IMR-90 (cell line): ENCODE measurements around the gene MYL4. TPM values are rescaled to one million over a fixed set of nuclear protein-coding genes. Genes with fewer than 3 reads are reported as not detected.
"Not testable (repeated sequence)": the region's sequence is repeated elsewhere in the genome, so short reads cannot be mapped to it uniquely, and the experiment has no call there.

Experiments
- ATAC-seq: fragments of 200-7000 bp; cut with Tn5 transposase; 2 replicates; pipeline ENCODE4 v1.9.1; 2020; ENCODE audit warnings: low read depth, mild to moderate bottlenecking, moderate library complexity
- BruUV-seq: library from RNA; stranded (reverse); fragments of 400-500 nt; replicated peaks from 2 replicates; lab custom pipeline; 2021; lab: Mats Ljungman, UMichigan
- CTCF ChIA-PET: fragments of 300-600 bp; formaldehyde crosslinking; extraction: SDS; loops from one replicate; lab custom pipeline; 2021; ENCODE audit warnings: antibody characterized with exemption; lab: Yijun Ruan, JAX
- POLR2A ChIA-PET: fragments of 300-600 bp; sonication (Branson Sonifier 250); formaldehyde crosslinking; loops from one replicate; lab custom pipeline; 2022; ENCODE audit warnings: antibody characterized with exemption; ENCODE audit not compliant: unreplicated experiment; lab: Charles Lee
- DNase-seq: peaks from one replicate; pipeline ENCODE4 v3.0.0; 2013
- H2AFZ ChIP-seq: replicated peaks from 2 replicates; pipeline ENCODE3; 2013; ENCODE audit warnings: low read length, mild to moderate bottlenecking; ENCODE audit not compliant: poor library complexity
- H2AK5ac ChIP-seq: 2 replicates; pipeline ENCODE4 v1.6.1; 2013; ENCODE audit warnings: low read depth, low read length, inconsistent platforms
- H2AK9ac ChIP-seq: replicated peaks from 2 replicates; pipeline ENCODE3; 2013; ENCODE audit warnings: mild to moderate bottlenecking, low read depth, low read length, moderate library complexity; ENCODE audit not compliant: poor library complexity
- H2BK120ac ChIP-seq: 2 replicates; pipeline ENCODE4 v1.6.1; 2013; ENCODE audit warnings: low read depth, low read length, inconsistent platforms
- H2BK15ac ChIP-seq: 3 replicates; pipeline ENCODE4 v1.6.1; 2013; ENCODE audit warnings: low read depth, low read length, inconsistent platforms
- H2BK20ac ChIP-seq: 2 replicates; pipeline ENCODE4 v1.6.1; 2013; ENCODE audit warnings: low read depth, mild to moderate bottlenecking, inconsistent platforms, low read length, moderate library complexity
- H2BK5ac ChIP-seq: 2 replicates; pipeline ENCODE4 v1.6.1; 2013; ENCODE audit warnings: mild to moderate bottlenecking, low read depth, low read length, inconsistent platforms; ENCODE audit not compliant: poor library complexity, severe bottlenecking
- H3K14ac ChIP-seq: replicated peaks from 2 replicates; pipeline ENCODE4 v1.6.1; 2013; ENCODE audit warnings: low read depth, low read length, inconsistent platforms
- H3K18ac ChIP-seq: 2 replicates; pipeline ENCODE4 v1.6.1; 2013; ENCODE audit warnings: low read depth, low read length, control low read depth
- H3K23ac ChIP-seq: 2 replicates; pipeline ENCODE4 v1.6.1; 2013; ENCODE audit warnings: low read depth, low read length, inconsistent platforms
- H3K27ac ChIP-seq: 2 replicates; pipeline ENCODE4 v1.5.1; 2013; ENCODE audit warnings: mild to moderate bottlenecking, control low read depth, low read length; ENCODE audit not compliant: insufficient read depth
- H3K27me3 ChIP-seq: 2 replicates; pipeline ENCODE4 v1.6.1; 2013; ENCODE audit warnings: low read length; ENCODE audit not compliant: control insufficient read depth, insufficient read depth
- H3K36me3 ChIP-seq: 2 replicates; pipeline ENCODE4 v1.6.1; 2013; ENCODE audit warnings: low read length, mixed read lengths; ENCODE audit not compliant: control insufficient read depth, insufficient read depth
- H3K4ac ChIP-seq: 2 replicates; pipeline ENCODE4 v1.6.1; 2013; ENCODE audit warnings: low read depth, low read length, inconsistent platforms
- H3K4me1 ChIP-seq: 2 replicates; pipeline ENCODE4 v1.6.1; 2013; ENCODE audit warnings: low read length, mixed read lengths; ENCODE audit not compliant: control insufficient read depth, insufficient read depth
- H3K4me2 ChIP-seq: 2 replicates; pipeline ENCODE4 v1.6.1; 2013; ENCODE audit warnings: low read depth, mild to moderate bottlenecking, control low read depth, low read length, moderate library complexity
- H3K4me3 ChIP-seq: 2 replicates; pipeline ENCODE4 v1.5.1; 2013; ENCODE audit warnings: low read depth, mild to moderate bottlenecking, control low read depth, low read length, moderate library complexity; ENCODE audit not compliant: insufficient read depth
- H3K56ac ChIP-seq: 2 replicates; pipeline ENCODE4 v1.6.1; 2013; ENCODE audit warnings: low read length, inconsistent platforms; ENCODE audit not compliant: insufficient read depth; ENCODE audit errors: extremely low read depth
- H3K79me1 ChIP-seq, 2 experiments: 2 replicates each; pipeline ENCODE4 v1.6.1; 2013; ENCODE audit warnings: low read length in 2 of 2, inconsistent platforms in 1 of 2, low read depth in 1 of 2
- H3K9ac ChIP-seq: 2 replicates; pipeline ENCODE4 v1.6.1; 2013; ENCODE audit warnings: low read depth, low read length, control low read depth
- H3K9me1 ChIP-seq: 2 replicates; pipeline ENCODE4 v1.6.1; 2013; ENCODE audit warnings: low read length, inconsistent platforms; ENCODE audit not compliant: insufficient read depth
- H3K9me3 ChIP-seq: 2 replicates; pipeline ENCODE4 v1.6.1; 2013; ENCODE audit warnings: low read length; ENCODE audit not compliant: control insufficient read depth, insufficient read depth
- H4K20me1 ChIP-seq: 2 replicates; pipeline ENCODE4 v1.6.1; 2013; ENCODE audit warnings: low read length, inconsistent platforms; ENCODE audit not compliant: insufficient read depth
- H4K5ac ChIP-seq: 2 replicates; pipeline ENCODE4 v1.6.1; 2013; ENCODE audit warnings: mild to moderate bottlenecking, low read depth, low read length, control low read depth
- H4K8ac ChIP-seq, 2 experiments: 2 replicates each; pipeline ENCODE4 v1.6.1; 2013; ENCODE audit warnings: low read depth in 2 of 2, low read length in 2 of 2, control low read depth in 1 of 2, inconsistent platforms in 1 of 2
- H4K91ac ChIP-seq: 2 replicates; pipeline ENCODE4 v1.6.1; 2013; ENCODE audit warnings: low read depth, low read length, inconsistent platforms; ENCODE audit not compliant: insufficient read depth
- WGBS, 2 experiments: methylation state at CpG; one replicate each; pipeline versions ENCODE4 v1.1.5 to v1.1.7; 2013; ENCODE audit warnings: missing lambda C conversion rate in 2 of 2; ENCODE audit not compliant: insufficient read length in 1 of 2; ENCODE audit errors: extremely low coverage in 2 of 2; 5-methylcytosine and 5-hydroxymethylcytosine counted together
- dilution Hi-C: fragments of 300-500 bp; cut with HindIII; formaldehyde crosslinking; loops from one replicate; pipeline ENCODE4 v1.14.3; 2018; ENCODE audit warnings: low sequenced_read_pairs; ENCODE audit not compliant: unreplicated experiment
- in situ Hi-C: fragments of 300-500 bp; cut with MboI; formaldehyde crosslinking; loops from 3 replicates; pipeline ENCODE4 v1.14.3; 2019; ENCODE audit warnings: low sequenced_read_pairs, inconsistent platforms, mixed read lengths
- intact Hi-C: fragments of 100-400 bp; cut with micrococcal nuclease; formaldehyde crosslinking; loops from 2 replicates; pipeline ENCODE4 v1.10.0; 2022
- polyA plus RNA-seq, 3 experiments: library from polyadenylated mRNA; depleted of rRNA; stranded (reverse); fragments of >200 nt; gene quantifications; 2 replicates each; pipeline ENCODE4 v1.2.3, GENCODE V29; 2012; ENCODE audit warnings: low replicate concordance in 1 of 3
- total RNA-seq: library from RNA; depleted of rRNA; stranded (reverse); fragments of >200 nt; gene quantifications from 2 replicates; pipeline ENCODE4 v1.2.3, GENCODE V29; 2012

The MYL4 gene
- total and polyA plus RNA-seq, 2 of the 4 experiments (the other 2 are of a cell fraction) = not detected

- H3K4ac ChIP-seq, ATAC-seq, H2BK20ac ChIP-seq, H3K4me3 ChIP-seq, H4K8ac ChIP-seq, BruUV-seq, H2BK5ac ChIP-seq, in situ Hi-C loops, H2AK9ac ChIP-seq, H2AFZ ChIP-seq, H4K5ac ChIP-seq, H3K4me2 ChIP-seq, H2AK5ac ChIP-seq, H3K18ac ChIP-seq, H3K14ac ChIP-seq, H3K9ac ChIP-seq, H3K27me3 ChIP-seq, H4K91ac ChIP-seq, H3K9me3 ChIP-seq, H3K56ac ChIP-seq, H3K23ac ChIP-seq, H3K27ac ChIP-seq, DNase-seq, H2BK15ac ChIP-seq, CTCF ChIA-PET, dilution Hi-C loops, H2BK120ac ChIP-seq, intact Hi-C loops, POLR2A ChIA-PET: not testable (repeated sequence)
- Histone ChIP-seq H3K36me3 (peaks cover 19% of the 10 kb centered on the region), H3K9me1 (peaks cover 13% of the 10 kb centered on the region), H3K79me1 (peaks cover 8 to 53% of the 10 kb centered on the region in 2 experiments; a peak in 3 of 4 replicates), H4K20me1 (peaks cover 78% of the 10 kb centered on the region), H3K4me1 (peaks cover 10% of the 10 kb centered on the region)
- WGBS, 2 experiments = no CpG with 5 or more reads among the region's 4 CpGs
Observed at GRCh38 chr17:47180988-47181387, 28.2 kb upstream of the MYL4 start.
